Glomerular endothelial cell (primary cell): ENCODE measurements around the gene SCRN2. TPM values are rescaled to one million over a fixed set of nuclear protein-coding genes. Genes with fewer than 3 reads are reported as not detected.

Source experiments
- total RNA-seq: library from RNA; depleted of rRNA; stranded (reverse); fragments of >200 nt; gene quantifications from 2 replicates; pipeline ENCODE4 v1.2.3, GENCODE V29; 2015

Gene SCRN2
- total RNA-seq, 1 donor from 2014 or later = 27.8 TPM

Other genes with a start within 250 kb of the SCRN2 start
- 278 and 309 TPM in 2 replicates for gene KPNB1, start 191.4 kb downstream of the SCRN2 start, total RNA-seq
- 11.4 and 19.7 TPM in 2 replicates for gene TBKBP1, start 147.1 kb downstream of the SCRN2 start, total RNA-seq
- gene TBX21, start 108.0 kb downstream of the SCRN2 start, total RNA-seq = not detected in 2 replicates
- 11.1 and 14.4 TPM in 2 replicates for gene OSBPL7, start 19.5 kb downstream of the SCRN2 start, total RNA-seq
- 29.8 and 50.5 TPM in 2 replicates for gene MRPL10, start 9.7 kb downstream of the SCRN2 start, total RNA-seq
- gene LRRC46, start 9.6 kb downstream of the SCRN2 start, total RNA-seq = 0.24 TPM in 1 of 2 replicates, not detected in the other
- 0.48 and 1.6 TPM in 2 replicates for gene SP6, start 9.9 kb upstream of the SCRN2 start, total RNA-seq
- 4.3 and 11.5 TPM in 2 replicates for gene SP2, start 55.0 kb upstream of the SCRN2 start, total RNA-seq
- 36.3 and 56.6 TPM in 2 replicates for gene PNPO, start 100.3 kb upstream of the SCRN2 start, total RNA-seq
- gene PRR15L, start 116.6 kb upstream of the SCRN2 start, total RNA-seq = not detected in 2 replicates
- 98.2 and 99.8 TPM in 2 replicates for gene CDK5RAP3, start 129.8 kb upstream of the SCRN2 start, total RNA-seq
- gene COPZ2, start 196.5 kb upstream of the SCRN2 start, total RNA-seq = 16.9 and 17.7 TPM in 2 replicates
- 163 and 201 TPM in 2 replicates for gene NFE2L1, start 207.1 kb upstream of the SCRN2 start, total RNA-seq